Measurements from ENCODE around the gene NADK.

NADK gene

GRCh38 chr1:1759456-1760344 is 18.6 kb downstream of the NADK start:
- TF ChIP-seq, protein P1, sequence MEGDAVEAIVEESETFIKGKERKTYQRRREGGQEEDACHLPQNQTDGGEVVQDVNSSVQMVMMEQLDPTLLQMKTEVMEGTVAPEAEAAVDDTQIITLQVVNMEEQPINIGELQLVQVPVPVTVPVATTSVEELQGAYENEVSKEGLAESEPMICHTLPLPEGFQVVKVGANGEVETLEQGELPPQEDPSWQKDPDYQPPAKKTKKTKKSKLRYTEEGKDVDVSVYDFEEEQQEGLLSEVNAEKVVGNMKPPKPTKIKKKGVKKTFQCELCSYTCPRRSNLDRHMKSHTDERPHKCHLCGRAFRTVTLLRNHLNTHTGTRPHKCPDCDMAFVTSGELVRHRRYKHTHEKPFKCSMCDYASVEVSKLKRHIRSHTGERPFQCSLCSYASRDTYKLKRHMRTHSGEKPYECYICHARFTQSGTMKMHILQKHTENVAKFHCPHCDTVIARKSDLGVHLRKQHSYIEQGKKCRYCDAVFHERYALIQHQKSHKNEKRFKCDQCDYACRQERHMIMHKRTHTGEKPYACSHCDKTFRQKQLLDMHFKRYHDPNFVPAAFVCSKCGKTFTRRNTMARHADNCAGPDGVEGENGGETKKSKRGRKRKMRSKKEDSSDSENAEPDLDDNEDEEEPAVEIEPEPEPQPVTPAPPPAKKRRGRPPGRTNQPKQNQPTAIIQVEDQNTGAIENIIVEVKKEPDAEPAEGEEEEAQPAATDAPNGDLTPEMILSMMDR (IDR thresholded peaks at IDR 0.05) = no peak

DNA sequence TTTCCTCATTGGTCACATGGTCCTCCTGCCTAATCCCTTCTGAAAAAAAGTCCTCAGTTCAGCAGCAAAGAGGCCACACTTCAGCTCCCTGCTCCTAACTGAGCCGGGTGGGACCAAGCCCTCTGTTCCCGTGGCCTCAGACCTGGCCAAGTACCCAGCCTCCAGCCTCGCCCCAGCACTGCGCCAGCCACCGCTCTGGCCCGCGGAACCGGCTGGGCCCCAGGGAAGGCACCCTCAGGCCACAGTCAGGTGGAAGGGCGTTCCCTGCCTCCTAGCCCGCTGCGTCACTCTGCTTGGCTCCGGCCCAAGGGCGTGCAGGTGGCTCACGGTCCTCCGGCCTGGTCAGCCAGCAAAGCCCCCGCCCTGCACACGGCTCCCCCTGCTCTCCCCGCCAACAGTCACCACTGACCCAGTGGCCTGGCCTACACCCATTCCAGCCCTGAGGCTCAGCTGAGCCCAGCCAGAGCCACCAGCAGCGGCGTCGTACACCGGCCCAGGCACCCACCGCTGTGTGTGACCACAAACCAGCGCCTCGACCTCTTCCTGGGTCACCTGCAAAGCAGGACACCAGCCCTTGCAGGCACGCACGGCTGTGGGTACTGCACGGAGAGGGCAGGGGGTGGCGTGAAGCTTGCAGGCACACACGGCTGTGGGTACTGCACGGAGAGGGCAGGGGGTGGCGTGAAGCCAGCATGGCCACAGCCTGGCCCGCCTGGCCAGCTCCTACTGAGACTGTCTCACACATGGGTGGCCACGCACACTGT is 19.4 kb downstream of the NADK start:
- TF ChIP-seq, protein P1 (IDR thresholded peaks at IDR 0.05) = no peak

DNA sequence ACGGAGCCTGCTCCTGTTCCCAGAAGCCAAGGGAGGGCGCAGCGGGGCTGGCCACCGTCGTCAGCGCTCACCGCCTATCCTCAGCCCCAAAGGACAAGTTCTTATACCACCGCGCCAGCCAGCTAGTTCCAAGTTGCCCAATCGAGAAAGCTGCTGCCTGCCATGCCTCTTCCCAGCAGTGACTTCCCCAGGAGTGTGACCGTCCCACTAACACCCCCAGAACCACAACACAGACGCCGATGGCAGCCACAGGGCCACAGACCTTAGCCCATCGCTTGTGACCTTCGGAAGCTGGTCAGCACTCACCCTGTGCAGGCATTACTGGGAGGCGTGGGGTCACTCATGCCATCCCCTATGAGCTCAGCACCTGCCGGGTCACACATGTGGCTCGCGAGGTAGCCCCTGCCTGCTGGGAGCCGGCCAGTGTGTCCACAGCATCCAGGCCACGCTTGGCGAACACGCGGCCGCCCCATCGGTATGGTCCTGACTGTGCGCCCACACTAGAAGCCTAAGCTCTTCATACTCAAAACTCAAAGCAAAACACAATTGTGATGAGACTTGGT is 20.1 kb downstream of the NADK start:
- TF ChIP-seq, protein P1 (IDR thresholded peaks at IDR 0.05) = no peak

GRCh38 chr1:1757422-1758058 is 20.7 kb downstream of the NADK start:
- TF ChIP-seq, protein P1 (IDR thresholded peaks at IDR 0.05) = no peak

- TF ChIP-seq, protein P1 (IDR thresholded peaks at IDR 0.05) = no peak
Observed at GRCh38 chr1:1756661-1757421, 21.4 kb downstream of the NADK start.

- TF ChIP-seq, protein P1 (IDR thresholded peaks at IDR 0.05) = no peak
Observed at GRCh38 chr1:1755852-1756251, 22.4 kb downstream of the NADK start.
